Fibroblast of skin of left biceps (primary cell): ENCODE results near the gene ZNF785.
"Not testable (repeated sequence)": the region's sequence is repeated elsewhere in the genome, so short reads cannot be mapped to it uniquely, and the experiment has no call there.

ENCODE experiments used
- DNase-seq, 2 experiments: peaks; one replicate each; pipeline ENCODE4 v3.0.0-alpha.2; 2013; ENCODE audit warnings: low read depth in 2 of 2

ZNF785 gene

DNA sequence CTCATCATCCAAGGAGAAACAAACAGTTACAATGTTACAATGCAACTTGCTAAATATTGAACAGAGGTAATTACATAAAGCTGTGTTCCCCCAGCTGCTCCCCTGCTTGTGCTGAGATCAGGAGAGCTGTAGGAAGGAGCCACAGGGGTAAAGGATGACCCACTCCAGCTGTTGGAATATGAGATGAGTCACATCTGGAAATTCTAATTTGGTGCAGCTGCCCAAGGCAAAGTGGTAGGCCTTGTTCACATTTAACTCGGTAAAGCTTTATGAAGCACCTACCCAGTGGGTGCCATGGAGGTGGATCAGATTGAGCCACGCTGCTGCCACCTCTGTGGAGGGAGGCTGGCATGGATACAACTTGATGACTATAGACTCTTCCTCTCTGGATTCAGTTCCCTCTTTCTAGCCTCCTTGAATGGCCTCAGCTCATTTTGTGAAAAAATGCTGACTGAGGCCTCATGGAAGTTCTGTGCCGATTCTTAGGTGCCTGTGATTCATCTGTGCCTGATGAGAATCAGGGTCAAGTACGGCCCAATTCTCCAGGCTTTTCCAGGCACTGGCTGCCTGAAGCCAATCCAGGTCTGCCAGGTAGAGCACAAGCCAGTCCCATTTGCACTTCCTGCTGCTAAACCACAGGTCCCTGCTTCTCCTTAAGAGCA, 17.2 kb upstream of the ZNF785 start:
- DNase-seq: no peak

DNA sequence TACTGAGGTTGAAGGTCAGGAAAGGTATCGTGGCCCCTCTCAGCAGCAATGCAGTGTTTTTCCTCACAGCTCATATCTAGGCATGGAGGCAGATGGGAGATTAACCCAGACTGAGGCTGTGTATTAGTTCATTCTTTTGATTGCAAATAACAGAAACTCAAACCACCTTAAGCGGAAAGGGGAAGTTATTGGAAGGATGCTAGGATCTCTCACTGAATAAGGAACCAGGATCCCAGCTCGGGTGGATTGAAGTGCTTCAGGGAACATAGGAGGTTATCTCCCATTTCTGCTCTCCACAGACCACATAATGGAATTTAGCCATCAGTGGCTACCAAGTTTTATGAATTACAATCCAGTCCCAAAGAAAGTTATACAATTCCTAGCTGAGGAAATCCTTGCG, 16.5 kb upstream of the ZNF785 start:
- no peak for DNase-seq

DNA sequence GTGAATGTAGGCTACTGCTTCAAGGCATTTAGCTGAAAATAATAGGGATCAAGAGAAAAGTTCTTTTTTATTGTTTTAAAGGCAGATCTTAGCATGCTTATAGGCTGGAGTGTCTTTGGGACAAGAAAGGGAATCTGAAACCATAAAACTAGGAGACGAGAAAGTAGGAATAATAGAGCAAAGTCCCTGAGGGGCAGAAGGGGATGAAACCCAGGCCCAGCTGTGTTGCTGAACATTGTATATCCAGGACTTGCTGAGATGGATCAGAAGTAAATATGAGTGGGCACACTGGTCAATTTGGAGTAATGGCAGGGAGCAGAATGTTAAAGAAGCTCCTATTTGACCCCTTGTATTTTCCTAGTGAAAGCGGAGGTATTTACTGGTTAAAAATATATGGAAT, 15.4 kb upstream of the ZNF785 start:
- no peak for DNase-seq

DNA sequence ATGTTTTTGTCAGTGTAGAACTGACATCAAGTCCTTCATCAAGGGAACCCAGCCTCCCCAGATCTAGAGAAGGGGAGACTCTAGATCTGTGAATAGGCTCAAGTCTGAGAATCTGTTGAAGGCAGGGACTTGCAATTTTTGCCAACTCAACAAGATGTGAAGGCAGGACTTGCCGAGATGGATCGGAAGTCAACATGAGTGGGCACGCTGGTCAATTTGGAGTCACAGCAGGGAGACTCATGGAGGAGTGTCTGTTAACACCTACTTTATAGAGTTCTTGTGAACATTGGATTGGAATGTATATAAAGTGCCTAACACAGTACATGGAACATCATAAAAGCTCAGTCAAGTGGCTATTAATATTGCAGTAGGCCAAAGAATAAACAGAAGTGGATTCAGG, 14.7 kb upstream of the ZNF785 start:
- DNase-seq: no peak

DNA sequence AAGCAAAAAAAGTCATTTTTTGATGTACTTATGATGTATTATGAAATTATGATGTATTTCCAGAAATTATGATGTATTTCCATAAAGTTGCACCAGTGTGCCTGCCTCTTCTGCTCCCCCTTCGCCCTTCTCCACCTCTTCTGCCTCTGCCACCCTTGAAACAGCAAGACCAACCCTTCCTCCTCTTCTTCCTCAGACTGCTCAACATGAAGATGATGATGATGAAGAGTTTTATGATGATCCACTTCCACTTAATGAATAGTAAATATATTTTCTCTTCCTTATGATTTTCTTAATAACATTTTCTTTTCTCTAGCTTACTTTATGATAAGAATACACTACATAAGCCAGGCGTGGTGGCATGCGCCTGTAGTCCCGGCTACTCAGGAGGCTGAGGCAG, 7.4 kb upstream of the ZNF785 start:
- DNase-seq: no peak

DNA sequence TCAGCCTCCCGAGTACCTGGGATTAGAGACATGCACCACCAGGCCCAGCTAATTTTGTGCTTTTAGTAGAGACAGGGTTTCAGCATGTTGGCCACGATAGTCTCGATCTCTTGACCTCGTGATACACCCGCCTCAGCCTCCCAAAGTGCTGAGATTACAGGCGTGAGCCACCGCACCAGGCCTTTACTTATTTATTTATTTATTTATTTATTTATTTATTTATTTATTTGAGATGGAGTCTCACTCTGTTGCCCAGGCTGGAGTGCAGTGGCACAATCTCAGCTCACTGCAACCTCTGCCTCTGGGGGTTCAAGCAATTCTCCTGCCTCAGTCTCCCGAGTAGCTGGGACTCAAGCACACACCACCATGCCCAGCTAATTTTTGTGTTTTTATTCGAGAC, 5.4 kb upstream of the ZNF785 start:
- DNase-seq: not testable (repeated sequence)

DNA sequence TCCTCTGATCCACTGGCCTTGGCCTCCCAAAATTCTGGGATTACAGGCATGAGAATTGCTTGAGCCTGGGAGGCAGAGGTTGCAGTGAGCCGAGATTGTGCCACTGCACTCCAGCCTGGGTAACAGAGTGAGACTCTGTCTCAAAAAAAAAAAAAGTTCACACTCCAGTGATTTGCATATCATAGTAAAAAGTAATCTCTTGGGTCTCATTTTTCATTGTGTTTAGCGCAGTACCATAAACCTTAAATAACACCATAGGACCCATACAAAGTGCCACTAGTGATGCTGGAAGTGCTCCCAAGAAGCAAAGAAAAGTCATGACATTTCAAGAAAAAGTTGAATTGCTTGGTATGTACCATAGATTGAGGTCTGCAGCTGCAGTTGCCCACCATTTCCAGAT, 4.1 kb upstream of the ZNF785 start:
- DNase-seq: not testable (repeated sequence)

DNA sequence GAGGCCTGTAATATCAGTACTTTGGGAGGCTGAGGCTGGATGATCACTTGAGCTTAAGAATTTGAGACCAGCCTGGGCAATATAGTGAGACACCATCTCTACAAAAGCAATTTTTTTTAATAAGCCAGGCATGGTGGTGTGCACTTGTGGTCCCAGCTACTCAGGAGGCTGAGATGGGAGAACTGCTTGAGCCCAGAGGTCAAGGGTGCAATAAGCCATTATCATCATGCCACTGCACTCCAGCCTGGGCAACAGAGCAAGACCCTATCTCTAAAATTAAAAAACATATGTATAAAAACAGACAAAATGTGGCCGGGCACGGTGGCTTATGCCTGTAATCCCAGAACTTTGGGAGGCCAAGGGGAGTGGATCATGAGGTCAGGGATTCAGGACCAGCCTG, 3.2 kb upstream of the ZNF785 start:
- no peak for DNase-seq

DNA sequence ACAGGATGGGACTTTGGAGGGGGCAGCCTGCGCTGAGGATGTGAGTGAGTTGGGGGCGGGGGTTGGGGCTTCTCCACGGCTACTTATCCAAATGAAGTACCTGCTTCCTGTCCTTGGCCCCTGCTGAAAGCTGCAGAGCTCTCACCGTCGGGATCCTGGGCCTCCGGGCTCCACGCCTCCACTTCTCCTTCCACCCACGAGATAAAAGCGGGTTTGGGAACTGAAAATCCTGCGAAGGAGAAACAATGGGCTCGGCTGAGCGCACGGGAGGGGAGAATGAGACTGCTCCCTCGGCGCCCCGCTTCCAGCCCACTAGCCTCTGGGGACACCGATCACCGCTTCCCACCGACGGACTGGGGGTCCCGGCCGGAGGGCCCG, 486 bp downstream of the ZNF785 start:
- DNase-seq: no peak

DNA sequence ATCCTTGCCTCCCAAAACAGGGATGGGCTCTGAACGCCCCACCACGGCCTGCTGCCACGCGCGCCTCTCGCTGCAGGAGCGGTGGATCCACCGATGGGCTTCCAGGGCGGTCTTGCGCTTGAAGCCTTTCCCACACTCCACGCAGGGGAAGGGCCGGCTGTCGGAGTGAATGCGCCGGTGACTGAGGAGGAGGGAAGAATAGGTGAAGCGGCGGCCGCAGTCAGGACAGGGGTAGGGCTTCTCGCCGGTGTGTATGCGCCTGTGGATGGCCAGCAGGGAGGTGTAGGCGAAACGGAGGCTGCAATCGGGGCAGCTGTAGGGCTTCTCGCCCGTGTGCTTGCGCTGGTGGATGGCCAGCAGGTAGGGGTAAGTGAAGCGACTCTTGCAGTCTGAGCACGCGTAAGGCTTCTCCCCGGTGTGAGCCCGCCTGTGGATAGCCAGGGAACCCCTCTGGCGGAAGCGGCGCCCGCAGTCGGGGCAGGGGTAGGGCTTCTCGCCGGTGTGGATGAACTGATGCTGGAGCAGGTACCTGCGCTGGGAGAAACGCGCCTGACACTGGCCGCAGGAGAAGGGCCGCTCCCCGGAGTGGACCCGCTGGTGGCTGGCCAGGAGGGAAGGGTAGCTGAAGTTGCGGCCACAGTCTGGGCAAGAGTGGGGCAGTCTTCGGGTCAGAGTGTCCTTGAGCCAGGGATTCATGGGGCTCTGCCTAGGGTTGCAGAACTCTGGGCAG, 2.7 kb downstream of the ZNF785 start:
- DNase-seq: no peak

DNA sequence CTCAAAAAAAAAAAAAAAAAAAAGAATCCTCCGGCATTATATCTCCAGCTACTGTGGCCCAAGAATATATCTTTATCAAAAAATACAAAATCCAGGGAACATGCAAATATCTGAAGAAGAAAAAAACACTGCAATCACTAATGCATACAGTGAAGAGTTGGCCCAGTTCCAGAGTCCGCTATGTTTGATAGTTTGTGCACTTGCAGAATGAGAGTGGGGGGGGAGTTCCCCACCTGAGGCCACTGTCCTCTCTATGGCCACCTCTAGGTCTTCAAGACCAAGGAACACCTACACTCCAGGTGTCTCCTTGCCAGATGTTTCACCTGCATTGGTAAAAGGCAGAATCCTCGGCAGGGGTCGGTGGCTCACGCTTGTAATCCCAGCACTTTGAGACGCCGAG, 4.0 kb downstream of the ZNF785 start:
- DNase-seq: no peak

DNA sequence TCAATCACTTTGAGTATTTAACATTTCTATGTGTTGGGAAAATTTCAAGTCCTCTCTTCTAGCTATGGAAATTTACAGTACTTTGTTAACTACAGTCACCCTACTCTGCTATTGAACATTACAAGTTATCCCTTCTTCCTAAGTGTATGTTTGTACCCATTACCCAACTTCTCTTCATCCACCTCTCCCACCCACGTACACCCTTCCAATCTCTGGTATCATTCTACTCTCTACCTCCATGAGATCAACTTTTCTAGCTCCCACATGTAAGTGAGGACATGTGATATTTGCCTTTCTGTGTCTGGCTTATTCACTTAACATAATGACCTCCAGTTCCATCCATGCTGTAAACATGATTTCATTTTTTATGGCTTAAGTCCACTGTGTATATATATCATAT, 10.8 kb downstream of the ZNF785 start:
- DNase-seq: no peak

DNA sequence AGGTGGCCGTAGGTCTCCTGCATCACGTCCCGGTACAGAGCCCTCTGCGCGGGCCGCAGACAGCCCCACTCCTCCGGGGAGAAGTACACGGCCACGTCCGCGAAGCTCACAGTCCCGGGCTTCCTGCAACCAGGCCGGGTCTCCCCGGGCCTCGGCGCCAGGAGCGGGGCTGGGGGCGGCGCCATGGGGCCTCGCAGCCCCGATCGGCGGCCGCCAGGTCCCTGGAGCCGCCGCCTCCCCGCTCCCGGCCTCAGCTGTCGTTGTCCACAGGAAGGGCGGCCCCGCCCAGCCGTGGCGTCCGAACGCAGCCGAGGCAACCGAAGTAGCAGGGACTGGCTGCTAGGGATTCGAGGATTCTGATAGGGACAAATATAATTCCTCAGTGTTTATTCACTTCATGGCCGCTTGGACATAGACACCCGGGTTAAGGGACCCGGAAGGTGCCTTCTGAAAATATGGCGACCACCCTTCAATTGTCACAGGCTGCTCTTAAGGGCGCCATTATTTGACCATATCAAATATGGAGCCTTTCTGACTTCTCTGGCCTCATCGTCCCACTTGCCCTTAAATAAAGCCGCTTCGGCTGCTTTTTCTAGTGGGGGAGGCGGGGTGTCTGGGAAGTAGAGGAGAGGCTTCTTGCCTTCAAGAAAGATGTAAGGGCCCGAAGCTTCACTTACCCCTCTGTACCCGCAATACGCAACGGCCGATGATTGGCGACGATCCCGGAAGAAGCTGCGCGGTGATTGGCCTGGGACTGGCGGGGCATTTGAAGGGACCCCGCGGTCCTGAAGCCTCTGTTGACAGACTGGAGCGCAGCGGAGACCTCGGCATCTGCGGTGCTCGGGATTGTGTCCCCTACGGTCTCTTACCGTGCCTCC, 13.8 kb downstream of the ZNF785 start, which contains the start of gene ZNF688:
Gene ZNF688, minus strand, starts transcription at position 270 of the 878 bp plus-strand sequence. Its CDS starts 85 bp downstream, at position 185.
- DNase-seq: peak; percentile 94 to 96

DNA sequence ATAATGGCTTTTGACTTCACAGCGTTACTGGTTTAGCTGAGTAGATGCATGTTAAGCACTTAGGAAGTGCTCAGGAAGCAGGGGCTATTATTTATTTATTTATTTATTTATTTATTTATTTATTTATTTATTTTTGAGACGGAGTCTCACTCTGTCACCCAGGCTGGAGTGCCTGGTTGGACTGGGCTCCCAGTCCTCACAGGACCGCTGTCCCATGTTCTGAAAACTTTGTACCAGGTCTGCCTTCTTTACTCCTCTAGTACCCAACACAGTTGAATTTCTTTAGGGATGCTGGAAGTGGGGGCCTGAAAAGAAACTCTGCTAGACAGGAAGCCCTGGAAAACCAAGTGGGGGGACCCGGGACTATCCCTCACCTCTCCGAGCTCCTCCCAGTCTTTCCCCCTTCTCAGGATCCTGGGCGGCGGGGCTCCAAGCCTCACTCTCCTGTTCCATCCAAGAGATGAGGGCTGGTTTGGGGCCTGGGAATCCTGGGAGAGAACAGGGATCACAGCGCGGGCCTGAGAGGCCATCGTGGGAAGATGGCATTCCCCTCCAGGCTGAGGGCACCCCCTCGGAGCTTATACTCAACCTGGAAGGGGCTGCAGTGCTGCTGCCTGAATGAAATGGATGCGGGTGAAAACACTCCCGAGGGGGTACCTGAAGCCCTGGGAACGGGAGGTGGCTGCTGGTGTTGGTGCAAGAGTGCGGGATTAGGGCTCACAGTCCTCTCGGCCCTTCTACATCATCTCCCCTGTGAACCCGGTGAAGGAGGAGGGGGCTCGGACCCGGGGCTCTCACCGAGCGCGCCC, 14.7 kb downstream of the ZNF785 start:
- DNase-seq: no peak

DNA sequence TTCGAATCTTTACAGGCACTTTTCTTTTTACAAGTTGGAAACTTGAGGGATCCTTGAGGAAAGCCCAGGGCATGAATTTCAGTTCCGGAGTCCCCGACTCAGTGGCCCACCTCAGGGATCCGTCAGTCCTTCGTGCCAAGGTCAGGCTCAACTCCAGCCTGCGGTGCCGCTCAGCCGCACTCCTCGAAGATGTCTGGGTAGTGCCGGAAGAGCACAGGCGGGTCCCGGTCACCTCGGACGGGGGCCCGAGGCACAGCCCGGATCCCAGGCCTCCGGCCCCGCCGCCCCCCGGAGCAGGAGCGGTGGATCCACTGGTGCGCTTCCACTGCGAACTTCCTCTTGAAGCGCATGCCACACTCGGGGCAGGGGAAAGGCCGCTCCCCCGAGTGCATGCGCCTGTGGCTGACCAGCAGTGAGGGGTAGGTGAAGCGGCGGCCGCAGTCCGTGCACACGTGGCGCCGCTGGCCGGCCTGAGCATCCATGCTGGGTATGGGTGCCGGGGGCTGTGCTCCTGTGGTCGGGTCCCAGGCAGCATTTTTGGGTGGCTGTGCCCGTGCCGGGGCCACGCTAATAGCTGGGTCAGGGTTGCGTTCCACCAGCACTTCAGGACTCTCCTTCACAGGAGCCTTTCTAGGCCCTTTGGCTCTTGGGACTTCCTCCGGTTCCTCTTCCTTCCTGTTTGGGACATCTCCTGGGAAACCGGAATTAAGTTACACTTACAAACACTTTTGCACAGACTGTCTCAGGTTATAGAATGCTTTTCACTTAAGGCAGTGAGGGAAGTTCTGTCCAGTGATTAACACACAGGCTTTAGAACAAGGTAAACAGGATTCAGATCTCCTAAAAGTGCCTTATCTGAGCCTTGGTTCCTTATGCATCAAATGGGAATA, 15.5 kb downstream of the ZNF785 start:
- DNase-seq: no peak

DNA sequence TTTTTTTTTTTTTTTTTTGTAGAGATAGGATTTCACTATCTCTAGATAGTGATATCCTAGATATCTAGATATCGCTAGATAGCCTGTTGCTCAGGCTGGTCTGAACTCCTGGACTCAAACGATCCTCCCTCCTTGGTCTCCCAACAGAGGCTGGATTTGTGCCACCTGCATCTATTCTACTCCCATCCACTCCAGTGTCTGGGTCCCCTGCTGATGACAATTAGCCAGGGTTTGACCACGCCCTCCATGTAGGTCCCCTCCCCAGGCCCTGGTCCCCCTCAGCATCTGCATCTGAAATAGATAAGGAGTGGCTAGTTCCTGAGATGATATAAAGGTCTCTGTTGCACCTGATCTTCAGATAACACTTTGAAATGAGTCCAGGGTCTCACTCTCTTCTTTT, 16.2 kb downstream of the ZNF785 start:
- no peak for DNase-seq

DNA sequence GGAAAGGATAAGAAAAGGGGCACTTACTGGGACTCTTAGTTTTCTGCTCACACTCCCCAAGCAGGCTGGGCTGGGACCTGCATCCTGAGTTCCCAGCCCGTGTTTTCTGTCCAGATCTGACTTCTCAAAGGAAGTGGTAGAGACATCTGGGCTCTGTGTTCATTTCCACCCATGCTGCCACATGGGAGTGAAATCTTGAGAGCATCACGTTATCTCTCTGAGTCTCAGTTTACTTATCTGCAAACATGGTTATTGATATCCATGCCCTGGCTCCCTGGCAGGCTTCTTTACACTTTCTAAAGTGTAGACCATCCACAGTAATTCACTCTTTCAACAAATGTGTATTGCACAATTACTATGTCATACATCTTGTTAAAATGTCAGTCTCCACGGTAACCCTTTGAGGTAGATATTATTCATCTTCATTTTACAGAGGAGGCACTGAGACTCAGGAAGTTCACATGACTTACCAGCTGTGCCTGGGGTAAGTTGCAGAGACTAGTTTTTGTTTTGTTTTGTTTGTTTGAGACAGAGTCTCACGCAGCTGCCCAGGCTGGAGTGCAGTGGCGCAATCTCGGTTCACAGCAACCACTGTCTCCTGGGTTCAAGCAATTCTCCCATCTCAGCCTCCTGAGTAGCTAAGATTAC, 17.4 kb downstream of the ZNF785 start:
- peak; percentile 23 to 26 for DNase-seq

DNA sequence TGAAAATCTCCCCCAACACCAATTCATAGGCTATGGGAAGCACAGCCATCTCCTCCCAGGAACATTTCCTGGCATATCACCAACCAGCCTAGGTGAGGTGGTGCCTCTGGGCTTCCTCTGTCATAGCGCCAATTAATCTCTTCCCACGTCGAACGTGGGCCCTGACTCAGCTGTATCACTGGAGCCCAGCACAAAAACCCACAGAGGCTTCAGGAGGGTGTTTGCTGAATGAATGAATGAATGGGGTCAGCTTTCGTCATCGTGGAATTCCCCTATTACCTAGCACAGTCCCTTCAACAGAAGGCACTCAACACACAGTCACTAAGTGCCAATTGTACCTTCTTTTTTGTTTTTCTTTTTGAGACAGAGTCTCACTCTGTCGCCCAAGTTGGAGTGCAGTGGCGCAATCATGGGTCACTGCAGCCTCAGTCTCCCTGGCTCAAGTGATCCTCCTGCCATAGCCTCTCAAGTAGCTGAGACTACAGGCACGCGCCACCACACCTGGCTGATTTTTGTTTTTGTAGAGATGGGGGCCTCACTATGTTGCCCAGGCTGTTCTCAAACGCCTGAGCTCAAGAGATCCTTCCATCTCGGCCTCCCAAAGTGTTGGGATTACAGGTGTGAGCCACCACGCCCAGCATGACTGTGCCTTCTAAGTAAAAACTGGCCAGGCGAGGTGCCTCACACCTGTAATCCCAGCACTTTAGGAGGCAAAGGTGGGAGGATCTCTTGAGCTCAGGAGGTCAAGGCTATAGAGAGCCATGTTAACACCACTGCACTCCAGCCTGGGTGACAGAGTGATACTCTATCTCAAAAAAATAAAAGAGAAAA, 18.1 kb downstream of the ZNF785 start:
- no peak for DNase-seq

DNA sequence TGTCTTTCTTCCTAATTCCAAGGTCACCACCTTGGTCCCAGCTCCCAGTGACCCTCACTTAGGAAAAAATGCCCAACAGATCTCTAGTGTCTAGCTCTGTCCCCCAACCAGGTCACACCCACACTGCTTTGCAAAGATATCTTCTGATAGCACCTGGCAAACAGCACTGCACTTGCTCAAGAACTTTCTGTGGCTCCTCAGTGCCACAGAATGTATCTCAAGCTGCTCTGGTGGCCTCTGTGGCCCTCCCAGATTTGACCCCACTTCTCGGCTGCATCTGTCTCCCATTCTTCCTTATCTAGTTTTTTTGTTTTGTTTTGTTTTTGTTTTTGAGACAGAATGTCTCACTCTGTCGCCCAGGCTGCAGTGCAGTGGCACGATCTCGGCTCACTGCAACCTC, 19.0 kb downstream of the ZNF785 start:
- DNase-seq: no peak
